Measurements from ENCODE around the gene GRID2IP.
"Not testable (repeated sequence)": the region's sequence is repeated elsewhere in the genome, so short reads cannot be mapped to it uniquely, and the experiment has no call there.

The GRID2IP gene

DNA sequence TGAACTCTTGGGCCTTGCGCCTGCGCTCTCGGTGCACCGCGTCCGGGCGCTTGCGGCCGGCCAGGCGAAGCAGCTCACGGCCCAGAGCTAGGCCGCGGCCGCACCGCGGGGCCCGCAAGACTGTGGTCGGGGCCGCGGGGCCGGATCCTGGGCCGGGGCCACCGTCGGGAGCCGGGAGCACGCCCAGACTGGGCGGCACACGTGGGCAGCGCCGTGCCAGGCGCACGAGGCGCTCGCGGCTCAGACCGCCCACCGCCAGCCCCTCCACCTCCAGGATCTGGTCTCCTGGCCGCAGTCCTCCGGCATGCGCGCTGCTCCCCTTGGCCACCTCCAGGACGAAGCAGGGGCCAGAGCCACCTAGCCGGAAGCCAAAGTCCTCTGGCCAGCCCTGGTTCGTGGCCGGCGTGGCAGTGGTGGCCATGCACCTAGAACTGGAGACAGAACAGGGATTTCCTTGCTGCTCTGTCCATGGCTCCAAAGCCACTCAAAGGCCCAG, at the start of gene GRID2IP:
GRID2IP (minus strand) TSS at position 446 of the 496 bp plus-strand sequence; CDS start at position 421, 25 bp downstream.
- DNase-seq (ENCODE audit: extremely low read depth in 1 of 2, low read depth in 1 of 2): no peak

DNA sequence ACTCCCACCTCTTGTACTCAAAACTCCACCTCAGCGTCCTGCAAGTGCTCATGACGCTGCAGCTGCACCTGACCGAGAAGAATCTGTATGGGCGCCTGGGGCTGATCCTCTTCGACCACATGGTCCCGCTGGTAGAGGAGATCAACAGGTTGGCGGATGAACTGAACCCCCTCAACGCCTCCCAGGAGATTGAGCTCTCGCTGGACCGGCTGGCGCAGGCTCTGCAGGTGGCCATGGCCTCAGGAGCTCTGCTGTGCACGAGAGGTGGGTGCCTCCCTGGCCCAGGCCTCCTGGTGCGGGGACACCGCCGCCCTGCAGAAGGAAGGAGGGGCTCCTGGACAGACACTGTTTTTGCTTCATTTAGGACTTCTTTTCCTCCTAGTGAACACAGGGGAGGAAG, 48.8 kb upstream of the GRID2IP start:
- no peak for DNase-seq (ENCODE audit: extremely low read depth in 1 of 2, low read depth in 1 of 2)

DNA sequence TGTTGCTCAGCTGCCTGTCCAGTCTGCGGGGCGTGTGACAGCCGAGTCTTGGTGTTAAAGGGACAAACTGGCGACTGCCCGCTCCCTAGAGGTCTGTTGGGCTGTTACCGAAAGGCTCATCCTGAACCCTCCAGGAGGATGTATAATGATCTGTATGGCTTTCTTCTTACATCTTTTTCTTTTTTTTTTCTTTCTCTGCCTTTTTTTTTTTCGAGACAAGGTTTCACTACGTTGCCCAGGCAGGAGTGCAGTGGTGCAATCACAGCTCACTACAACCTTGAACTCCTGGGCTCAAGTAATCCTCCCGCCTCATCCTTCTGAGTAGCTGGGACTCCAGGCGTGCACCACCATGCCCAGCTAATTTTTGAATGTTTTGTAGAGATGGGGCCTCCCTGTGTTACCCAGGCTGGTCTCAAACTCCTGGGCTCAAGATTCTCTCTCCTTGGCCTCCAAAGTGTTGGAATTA, 39.4 kb upstream of the GRID2IP start:
- DNase-seq (ENCODE audit: extremely low read depth in 1 of 2, low read depth in 1 of 2): no peak

DNA sequence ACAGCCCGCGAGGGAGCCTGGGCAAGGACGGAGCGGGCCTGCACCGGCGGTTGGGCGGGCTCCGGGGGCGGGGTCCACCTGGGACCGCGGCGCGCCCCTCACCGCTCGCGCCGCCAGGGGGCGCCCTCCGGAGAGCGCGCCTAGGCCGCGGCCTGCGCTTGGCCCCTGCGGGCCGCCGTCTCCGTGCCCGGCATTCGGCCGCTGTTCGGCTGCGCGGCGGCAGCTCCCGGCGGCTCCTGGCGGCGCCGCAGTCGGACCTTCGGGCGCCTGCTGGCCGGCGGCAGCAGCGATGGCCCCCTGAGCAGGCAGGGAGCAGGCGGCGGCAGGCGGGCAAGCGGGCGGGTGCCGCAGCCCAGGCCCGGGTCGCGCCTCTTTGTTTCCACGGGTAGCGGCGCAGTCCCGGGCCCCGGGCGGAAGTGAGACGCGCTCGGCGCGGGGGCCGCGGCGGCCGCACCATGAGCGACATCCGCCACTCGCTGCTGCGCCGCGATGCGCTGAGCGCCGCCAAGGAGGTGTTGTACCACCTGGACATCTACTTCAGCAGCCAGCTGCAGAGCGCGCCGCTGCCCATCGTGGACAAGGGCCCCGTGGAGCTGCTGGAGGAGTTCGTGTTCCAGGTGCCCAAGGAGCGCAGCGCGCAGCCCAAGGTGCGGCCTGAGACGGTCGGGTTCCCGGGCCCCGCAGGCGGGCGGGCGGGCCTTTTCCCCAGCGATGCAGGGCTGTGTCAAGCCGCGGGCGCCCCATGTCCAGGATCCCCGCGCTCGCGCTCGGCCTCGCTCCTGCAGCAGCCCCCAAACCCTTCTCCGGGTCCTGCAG, 38.8 kb upstream of the GRID2IP start, which contains the start of gene INTS15:
INTS15 (plus strand) TSS at position 193 of the 816 bp plus-strand sequence; CDS start at position 456, 263 bp downstream.
- DNase-seq (ENCODE audit: extremely low read depth in 1 of 2, low read depth in 1 of 2): peak; percentile 34 to 76

DNA sequence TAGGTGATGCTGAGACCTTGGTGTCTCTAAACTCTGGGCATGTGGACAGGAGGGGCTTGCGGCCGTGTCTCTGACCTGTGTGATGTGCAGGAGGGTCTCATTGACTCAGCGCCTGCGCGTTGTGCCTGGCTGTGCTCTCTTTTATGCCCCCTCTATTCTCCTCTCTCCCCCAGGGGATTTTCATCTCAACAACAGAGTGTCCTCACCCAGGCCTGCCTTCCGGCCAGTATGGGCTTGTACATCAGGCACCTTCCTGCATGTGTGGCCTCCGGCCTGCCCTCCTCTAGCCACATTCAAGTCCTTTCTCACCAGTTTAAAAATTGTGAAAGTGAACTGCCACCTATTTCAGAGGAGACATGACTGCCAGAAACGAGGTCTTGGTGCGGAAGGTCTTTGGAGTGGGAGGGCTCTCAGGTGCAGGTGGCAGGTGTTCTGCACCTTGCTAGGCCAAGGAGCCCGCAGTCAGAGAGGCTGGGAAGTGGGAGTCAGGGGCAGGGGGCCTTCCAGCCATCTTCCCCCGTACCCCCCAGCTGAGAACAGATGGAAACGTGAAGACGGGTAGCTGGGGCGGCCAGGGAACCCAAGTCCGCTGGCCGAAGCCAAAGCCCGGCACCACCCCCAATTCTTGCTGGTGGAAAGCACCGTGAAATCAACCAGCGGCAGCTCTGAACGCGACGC, 38.0 kb upstream of the GRID2IP start:
- no peak for DNase-seq (ENCODE audit: extremely low read depth in 1 of 2, low read depth in 1 of 2)

DNA sequence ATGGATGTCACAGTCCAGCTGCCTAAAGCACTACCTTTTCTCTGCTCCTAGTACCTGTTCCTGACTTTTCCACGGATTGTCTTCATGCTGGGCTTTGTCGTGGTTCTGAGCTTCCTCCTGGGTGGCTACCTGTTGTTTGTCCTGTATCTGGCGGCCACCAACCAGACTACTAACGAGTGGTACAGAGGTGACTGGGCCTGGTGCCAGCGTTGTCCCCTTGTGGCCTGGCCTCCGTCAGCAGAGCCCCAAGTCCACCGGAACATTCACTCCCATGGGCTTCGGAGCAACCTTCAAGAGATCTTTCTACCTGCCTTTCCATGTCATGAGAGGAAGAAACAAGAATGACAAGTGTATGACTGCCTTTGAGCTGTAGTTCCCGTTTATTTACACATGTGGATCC, 37.3 kb upstream of the GRID2IP start:
- no peak for DNase-seq (ENCODE audit: extremely low read depth in 1 of 2, low read depth in 1 of 2)

DNA sequence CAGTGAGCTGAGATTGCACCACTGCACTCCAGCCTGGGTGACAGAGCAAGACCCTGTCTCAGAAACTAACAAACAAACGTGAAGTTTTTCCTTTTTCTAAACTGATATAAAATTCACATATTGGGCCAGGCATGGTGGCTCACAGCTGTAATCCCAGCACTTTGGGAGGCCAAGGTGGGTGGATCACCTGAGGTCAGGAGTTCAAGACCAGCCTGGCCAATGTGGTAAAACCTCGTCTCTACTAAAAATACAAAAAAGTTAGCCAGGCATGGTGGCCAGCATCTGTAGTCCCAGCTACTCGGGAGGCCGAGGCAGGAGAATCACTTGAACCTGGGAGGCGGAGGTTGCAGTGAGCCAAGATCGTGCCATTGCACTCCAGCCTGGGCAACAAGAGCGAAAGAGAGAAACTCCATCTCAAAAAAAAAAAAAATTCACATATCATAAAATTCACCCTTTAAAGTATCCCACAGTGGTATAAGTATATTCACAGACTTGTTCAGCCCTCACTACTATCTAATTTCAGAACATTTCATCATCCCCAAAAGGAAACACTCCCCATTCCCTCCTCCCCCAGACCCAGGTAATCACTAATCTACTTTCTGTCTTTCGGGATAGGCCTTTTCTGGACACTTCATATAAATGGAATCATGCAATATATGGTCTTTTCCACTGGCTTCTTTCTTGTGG, 34.6 kb upstream of the GRID2IP start:
- not testable (repeated sequence) for DNase-seq (ENCODE audit: extremely low read depth in 1 of 2, low read depth in 1 of 2)

DNA sequence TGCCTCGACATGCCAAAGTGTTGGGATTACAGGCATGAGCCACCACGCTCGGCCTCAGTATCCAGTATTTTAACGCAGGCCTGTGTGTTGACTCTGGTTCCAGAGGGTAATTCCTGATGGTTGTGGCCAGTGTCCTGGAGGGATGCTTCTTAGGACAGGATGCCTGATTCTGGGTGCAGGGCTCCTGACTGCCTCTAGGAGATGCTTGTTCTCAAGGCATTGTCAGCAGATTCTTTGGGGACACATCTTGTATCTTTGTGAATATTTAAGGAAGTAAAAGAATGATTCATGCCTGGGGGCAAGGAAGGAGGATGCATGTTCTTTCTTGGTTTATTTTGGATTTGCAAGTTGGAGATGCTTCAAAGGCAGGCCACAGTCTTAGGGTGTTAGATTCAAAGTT, 28.2 kb upstream of the GRID2IP start:
- no peak for DNase-seq (ENCODE audit: extremely low read depth in 1 of 2, low read depth in 1 of 2)

DNA sequence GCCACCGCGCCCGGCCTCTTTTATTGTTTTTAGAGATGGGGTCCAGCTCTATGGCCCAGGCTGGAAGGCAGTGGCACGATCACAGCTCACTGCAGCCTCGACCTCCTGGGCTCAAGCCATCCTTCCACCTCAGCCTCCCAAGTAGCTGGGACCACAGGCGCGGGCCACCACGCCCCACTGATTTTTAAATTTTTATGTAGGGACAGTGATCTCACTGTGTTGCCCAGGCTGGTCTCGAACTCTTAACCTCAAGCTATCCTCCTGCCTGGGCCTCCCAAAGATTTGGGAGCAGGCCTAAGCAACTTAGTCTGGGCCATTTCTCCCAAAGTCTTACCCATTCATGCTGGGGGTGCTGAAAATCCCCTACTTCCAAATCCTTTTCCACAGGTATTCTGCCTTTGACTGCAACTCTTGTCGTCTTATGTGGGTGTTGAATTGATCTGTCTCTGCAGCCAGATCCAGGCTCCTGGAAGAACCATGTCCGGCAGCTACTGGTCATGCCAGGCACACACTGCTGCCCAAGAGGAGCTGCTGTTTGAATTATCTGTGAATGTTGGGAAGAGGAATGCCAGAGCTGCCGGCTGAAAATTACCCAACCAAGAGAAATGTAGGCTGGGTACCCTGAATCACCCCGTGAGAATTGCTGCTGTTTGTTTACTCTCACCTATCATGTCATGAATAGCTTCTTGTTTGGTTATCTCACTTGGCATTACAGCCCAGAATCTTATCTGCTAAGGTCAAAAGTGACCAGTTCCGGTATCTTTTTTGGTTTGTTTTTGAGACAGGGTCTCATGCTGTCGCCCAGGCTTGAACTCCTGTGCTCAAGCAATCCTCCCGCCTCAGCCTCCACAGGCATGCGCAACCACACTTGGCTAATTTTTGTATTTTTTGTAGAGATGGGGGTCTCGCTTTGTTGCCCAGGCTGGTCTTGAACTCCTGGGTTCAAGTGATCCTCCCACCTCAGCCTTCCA, 27.1 kb upstream of the GRID2IP start:
- no peak for DNase-seq (ENCODE audit: extremely low read depth in 1 of 2, low read depth in 1 of 2)

DNA sequence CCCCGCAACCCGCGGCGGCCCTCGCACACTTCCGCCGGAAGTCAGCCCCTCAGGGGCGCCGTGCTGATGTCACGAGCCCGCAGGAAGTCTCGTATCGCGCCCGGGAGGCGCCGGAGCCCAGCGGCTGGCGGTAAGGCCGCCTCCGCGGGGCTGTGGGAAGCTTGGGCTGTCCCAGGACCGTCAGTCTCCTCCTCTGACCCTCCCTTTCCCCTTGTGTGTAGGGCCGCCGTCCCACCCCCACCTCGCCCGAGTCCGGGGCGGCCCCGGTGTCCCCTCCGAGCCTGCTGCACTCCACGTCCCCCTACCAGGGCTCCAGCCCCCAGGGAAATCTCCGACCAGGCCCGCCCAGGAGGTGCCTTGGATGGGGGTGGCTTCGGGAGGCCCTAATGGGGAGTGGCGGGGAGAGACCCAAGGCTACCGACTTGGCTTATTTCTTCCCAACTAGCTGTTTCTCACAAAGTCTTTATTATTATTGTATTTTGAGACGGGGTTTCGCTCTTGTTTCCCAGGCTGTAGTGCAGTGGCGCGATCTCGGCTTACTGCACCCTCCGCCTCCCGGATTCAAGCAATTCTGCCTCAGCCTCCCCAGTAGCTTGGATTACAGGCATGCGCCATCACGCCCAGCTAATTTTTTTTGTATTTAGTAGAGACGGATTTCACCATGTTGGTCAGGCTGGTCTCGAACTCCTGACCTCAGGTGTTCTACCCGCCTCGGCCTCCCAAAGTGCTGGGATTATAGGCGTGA, 26.3 kb upstream of the GRID2IP start, which contains the start of gene ZDHHC4:
ZDHHC4 (plus strand) TSS at position 86 of the 745 bp plus-strand sequence. CDS start 3,108 bp downstream, outside the sequence.
- DNase-seq (ENCODE audit: extremely low read depth in 1 of 2, low read depth in 1 of 2): peak; percentile 68 to 81

DNA sequence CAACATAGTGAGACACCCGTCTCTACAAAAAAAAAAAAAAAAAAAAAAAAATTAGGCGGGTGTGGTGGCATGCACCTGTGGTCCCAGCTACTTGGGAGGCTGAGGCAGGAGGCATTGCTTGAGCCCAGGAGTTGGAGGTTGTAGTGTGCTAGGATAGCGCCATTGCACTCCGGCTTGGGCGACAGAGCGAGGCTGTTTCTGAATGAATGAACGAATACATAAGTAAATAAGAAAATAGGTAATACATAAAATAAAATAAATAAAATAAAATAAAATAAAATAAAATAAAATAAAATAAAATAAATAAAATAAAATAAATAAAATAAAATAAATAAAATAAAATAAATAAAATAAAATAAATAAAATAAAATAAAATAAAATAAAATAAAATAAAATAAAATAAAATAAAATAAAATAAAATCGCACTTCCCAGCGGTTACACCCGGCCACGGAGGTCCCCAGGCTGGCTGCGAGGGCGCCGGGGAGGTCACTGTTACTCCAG, 25.7 kb upstream of the GRID2IP start:
- not testable (repeated sequence) for DNase-seq (ENCODE audit: extremely low read depth in 1 of 2, low read depth in 1 of 2)

DNA sequence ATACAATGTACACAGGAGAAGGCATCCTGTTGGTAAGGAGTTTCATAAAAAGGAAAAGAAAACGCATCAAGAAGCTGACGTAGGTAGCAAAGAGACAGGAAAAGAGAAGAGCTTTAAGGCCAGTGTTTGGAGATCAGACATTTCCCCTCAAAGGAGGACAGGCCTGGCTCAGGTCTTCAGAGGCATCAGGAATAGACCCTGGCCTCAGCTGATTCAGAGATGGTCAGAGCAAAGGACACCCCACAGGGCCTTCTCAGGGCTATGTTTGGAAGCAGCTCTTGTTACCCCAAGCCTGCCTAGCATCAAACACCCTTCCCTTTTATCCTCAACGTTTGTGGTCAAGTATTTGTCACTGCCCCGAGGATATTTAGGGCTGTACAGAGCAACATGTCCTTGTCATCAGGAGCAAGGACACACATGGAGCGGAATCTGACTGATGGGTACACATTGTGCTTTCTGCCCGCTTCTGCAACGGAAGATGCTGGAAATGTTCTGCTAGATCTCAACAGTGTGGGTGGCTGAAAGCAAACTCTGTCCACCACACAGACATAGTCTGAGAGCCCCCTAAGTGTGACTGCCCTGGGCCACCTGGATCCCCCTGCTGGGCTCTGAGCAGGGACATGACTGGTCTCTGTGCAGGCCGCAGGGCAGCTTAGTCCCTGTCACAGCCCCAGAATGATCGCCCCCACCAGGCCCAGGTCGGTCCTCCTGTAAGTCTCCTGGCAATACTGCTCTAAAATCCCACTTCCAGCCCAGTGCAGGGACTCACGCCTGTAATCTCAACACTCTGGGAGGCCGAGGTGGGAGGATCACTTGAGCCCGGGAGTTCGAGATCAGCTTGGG, 25.0 kb upstream of the GRID2IP start:
- no peak for DNase-seq (ENCODE audit: extremely low read depth in 1 of 2, low read depth in 1 of 2)

DNA sequence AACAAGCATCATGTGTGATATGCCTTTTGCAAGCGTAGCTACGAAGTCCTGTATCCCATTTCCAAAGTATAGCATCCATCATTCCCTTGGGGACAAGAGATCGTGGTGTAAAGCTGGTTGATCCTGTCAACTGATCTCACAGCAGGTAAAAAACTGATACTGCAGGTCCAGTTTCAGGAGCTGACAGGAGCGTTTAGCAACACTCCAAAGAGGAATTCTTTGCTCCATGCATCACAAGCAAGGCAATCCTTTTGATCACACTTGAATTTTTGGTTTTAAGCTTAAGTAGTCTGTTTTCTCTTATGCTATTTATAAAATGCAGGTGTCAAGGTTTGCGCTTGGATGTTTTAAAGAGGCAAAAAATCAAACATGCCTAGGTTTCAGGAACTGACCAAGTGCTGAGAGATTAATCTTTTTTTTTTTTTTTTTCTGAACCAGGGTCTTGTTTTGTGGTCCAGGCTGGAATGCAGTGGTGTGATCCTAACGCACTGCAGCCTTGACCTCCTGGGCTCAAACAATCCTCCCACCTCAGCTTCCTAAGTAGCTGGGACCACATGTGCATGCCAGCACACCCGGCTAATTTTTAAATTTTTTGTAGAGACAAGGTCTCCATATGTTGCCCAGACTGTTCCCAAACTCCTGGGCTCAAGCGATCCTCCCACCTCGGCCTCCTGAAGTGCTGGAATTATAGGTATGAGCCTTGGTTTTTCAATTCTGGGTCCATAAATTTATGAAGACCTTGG, 24.2 kb upstream of the GRID2IP start:
- no peak for DNase-seq (ENCODE audit: extremely low read depth in 1 of 2, low read depth in 1 of 2)

DNA sequence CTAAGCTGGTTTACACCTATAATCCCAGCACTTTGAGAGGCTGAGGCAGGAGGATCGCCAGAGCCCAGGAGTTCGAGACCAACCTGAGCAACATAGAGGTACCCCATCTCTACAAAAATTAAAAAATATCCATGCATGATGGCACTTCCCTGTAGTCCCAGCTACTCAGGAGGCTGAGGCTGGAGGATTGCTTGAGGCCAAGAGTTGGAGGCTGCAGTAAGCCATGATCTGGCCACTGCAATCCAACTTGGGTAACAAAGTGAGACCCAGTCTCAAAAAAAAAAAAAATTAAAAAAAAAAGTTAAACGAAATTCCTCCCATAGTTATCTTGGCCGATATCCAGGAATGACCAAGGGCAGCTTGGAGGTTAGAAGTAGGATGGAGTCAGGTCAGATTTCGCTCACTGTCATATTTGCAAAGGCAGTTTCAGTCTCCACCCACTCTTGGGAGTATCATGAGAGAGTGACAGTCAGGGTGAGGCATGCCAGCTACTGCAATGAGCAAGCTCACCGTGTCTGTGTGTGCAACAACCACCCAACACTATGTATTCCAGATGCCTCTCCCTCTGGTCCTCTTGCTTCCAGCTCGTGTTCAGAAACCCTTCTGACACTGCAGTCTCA, 20.0 kb upstream of the GRID2IP start:
- no peak for DNase-seq (ENCODE audit: extremely low read depth in 1 of 2, low read depth in 1 of 2)

DNA sequence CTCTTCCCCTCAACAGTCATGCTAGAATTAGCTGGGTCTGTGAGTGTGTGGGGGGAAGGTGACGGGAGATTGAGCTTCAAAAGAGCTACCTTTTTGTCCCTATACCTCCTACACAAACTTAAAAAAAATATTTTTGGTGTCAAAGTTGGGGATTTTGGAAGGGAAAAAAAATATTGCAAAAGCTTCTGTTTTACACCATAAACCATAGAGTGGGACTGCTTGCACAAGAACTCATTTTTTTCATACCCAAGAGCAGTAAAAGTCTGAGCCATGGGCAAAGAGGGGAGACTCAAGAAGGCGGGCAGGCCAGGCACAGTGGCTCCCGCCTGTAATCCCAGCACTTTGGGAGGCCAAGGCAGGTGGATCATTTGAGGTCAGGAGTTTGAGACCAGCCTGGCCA, 16.6 kb upstream of the GRID2IP start:
- DNase-seq (ENCODE audit: extremely low read depth in 1 of 2, low read depth in 1 of 2): no peak

DNA sequence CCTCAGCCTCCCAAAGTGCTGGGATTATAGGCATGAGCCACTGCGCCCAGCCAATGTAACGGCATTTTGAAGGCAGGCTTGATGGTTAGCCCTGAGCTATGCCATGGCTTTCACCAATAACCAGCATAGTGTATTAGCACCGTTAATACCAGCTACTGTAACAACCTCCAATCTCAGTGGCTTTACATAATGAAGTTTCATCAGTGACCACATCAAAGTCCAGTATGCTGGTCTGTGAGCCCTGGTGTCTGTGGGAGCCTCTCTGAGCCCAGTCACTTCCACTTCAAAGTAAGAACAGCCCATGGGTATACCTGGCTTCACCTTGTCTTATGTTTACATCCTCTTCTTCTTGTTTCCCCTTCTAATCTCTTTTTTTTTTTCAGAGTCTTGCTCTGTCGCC, 14.4 kb upstream of the GRID2IP start:
- no peak for DNase-seq (ENCODE audit: extremely low read depth in 1 of 2, low read depth in 1 of 2)
